ENCODE measurements around the gene SLC38A8.

The SLC38A8 gene

GRCh38 chr16:84048871-84049270 is 6.3 kb upstream of the SLC38A8 start:
- no peak for DNase-seq (ENCODE audit: low spot score)

GRCh38 chr16:84048270-84048669 is 5.7 kb upstream of the SLC38A8 start:
- no peak for DNase-seq (ENCODE audit: low spot score)

GRCh38 chr16:84047626-84048025 is 5.0 kb upstream of the SLC38A8 start:
- DNase-seq (ENCODE audit: low spot score), result no peak

GRCh38 chr16:84047206-84047605 is 4.6 kb upstream of the SLC38A8 start:
- no peak for DNase-seq (ENCODE audit: low spot score)

GRCh38 chr16:84045818-84046470 is 3.3 kb upstream of the SLC38A8 start:
- DNase-seq (ENCODE audit: low spot score), result no peak

- DNase-seq (ENCODE audit: low spot score), result no peak
Observed at GRCh38 chr16:84045001-84045817, 2.6 kb upstream of the SLC38A8 start.

- peak; percentile 56 for DNase-seq (ENCODE audit: low spot score)
Observed at GRCh38 chr16:84044118-84044488, 1.5 kb upstream of the SLC38A8 start.

GRCh38 chr16:84043486-84044117 is 1.0 kb upstream of the SLC38A8 start:
- no peak for DNase-seq (ENCODE audit: low spot score)

GRCh38 chr16:84042879-84043485 is 387 bp upstream of the SLC38A8 start:
- no peak for DNase-seq (ENCODE audit: low spot score)

- no peak for DNase-seq (ENCODE audit: low spot score)
Observed at GRCh38 chr16:84041881-84042280, 714 bp downstream of the SLC38A8 start.

GRCh38 chr16:84040823-84041820 is 1.5 kb downstream of the SLC38A8 start:
- DNase-seq (ENCODE audit: low spot score), result peak; percentile 68

- DNase-seq (ENCODE audit: low spot score), result no peak
Observed at GRCh38 chr16:84040226-84040822, 2.3 kb downstream of the SLC38A8 start.

- no peak for DNase-seq (ENCODE audit: low spot score)
Observed at GRCh38 chr16:84039696-84040095, 2.9 kb downstream of the SLC38A8 start.

- DNase-seq (ENCODE audit: low spot score), result no peak
Observed at GRCh38 chr16:84038469-84038868, 4.1 kb downstream of the SLC38A8 start.

GRCh38 chr16:84036982-84037425 is 5.6 kb downstream of the SLC38A8 start:
- no peak for DNase-seq (ENCODE audit: low spot score)

GRCh38 chr16:84036131-84036530 is 6.5 kb downstream of the SLC38A8 start:
- no peak for DNase-seq (ENCODE audit: low spot score)

- DNase-seq (ENCODE audit: low spot score), result no peak
Observed at GRCh38 chr16:84034516-84034915, 8.1 kb downstream of the SLC38A8 start.

- DNase-seq (ENCODE audit: low spot score), result no peak
Observed at GRCh38 chr16:84033251-84034195, 9.1 kb downstream of the SLC38A8 start.

- no peak for DNase-seq (ENCODE audit: low spot score)
Observed at GRCh38 chr16:84032458-84033178, 10.0 kb downstream of the SLC38A8 start.

Data from AG08395 (cell line).